ENCODE data around the gene TMCO2. TPM values are rescaled to one million over a fixed set of nuclear protein-coding genes. Genes with fewer than 3 reads are reported as not detected.

TMCO2 gene
- total RNA-seq, 2 donors from 2014 or later: not detected

GRCh38 chr1:40255231-40255630 lies 7.5 kb downstream of the TMCO2 start:
- intact Hi-C loops (cut with DNase I, micrococcal nuclease): no loop called here
- no peak for ATAC-seq
- DNase-seq: no peak

GRCh38 chr1:40256401-40257084 lies 8.8 kb downstream of the TMCO2 start:
- intact Hi-C loops (cut with DNase I, micrococcal nuclease): no loop called here
- ATAC-seq (no peak), DNase-seq (no peak)

GRCh38 chr1:40257313-40257687 lies 9.6 kb downstream of the TMCO2 start:
- ATAC-seq (peak; percentile 30), DNase-seq (no peak)
- intact Hi-C loops (cut with DNase I, micrococcal nuclease): no loop called here

GRCh38 chr1:40257688-40258444 lies 10.1 kb downstream of the TMCO2 start, which contains the start of gene ZMPSTE24:
Gene ZMPSTE24 (plus strand): TSS chr1:40258236. CDS start chr1:40258272, 36 bp downstream.
- peak; percentile 97 for ATAC-seq

GRCh38 chr1:40258445-40258769 lies 10.7 kb downstream of the TMCO2 start:
- DNase-seq: no peak
- peak; percentile 6 for ATAC-seq
- intact Hi-C loops (cut with DNase I, micrococcal nuclease): no loop called here

More at GRCh38 chr1:40257688-40258444, 10.1 kb downstream of the TMCO2 start, which contains the start of gene ZMPSTE24:
- peak; percentile 93 to 96 for DNase-seq
- intact Hi-C loops (cut with DNase I, micrococcal nuclease): no loop called here

GRCh38 chr1:40264354-40264781 lies 16.6 kb downstream of the TMCO2 start:
- ATAC-seq: no peak
- intact Hi-C loops (cut with DNase I, micrococcal nuclease): no loop called here
- no peak for DNase-seq

- DNase-seq (no peak), ATAC-seq (no peak)
- intact Hi-C loops (cut with DNase I, micrococcal nuclease): no loop called here
Observed at GRCh38 chr1:40265298-40265697, 17.6 kb downstream of the TMCO2 start.

GRCh38 chr1:40265919-40266318 lies 18.2 kb downstream of the TMCO2 start:
- DNase-seq (no peak), ATAC-seq (no peak)
- intact Hi-C loops (cut with DNase I, micrococcal nuclease): no loop called here

- no peak for ATAC-seq
Observed at GRCh38 chr1:40266786-40267535, 19.2 kb downstream of the TMCO2 start.

GRCh38 chr1:40267767-40268187 lies 20.0 kb downstream of the TMCO2 start:
- intact Hi-C loops (cut with DNase I, micrococcal nuclease): no loop called here
- DNase-seq (no peak), ATAC-seq (no peak)

More at GRCh38 chr1:40266786-40267535, 19.2 kb downstream of the TMCO2 start:
- no peak for DNase-seq
- intact Hi-C loops (cut with DNase I, micrococcal nuclease): no loop called here

- DNase-seq: no peak
- ATAC-seq: no peak
- intact Hi-C loops (cut with DNase I, micrococcal nuclease): no loop called here
Observed at GRCh38 chr1:40268211-40268610, 20.5 kb downstream of the TMCO2 start.

GRCh38 chr1:40270152-40270834 lies 22.6 kb downstream of the TMCO2 start:
- intact Hi-C loops (cut with DNase I, micrococcal nuclease): no loop called here
- no peak for DNase-seq
- ATAC-seq: no peak

GRCh38 chr1:40272653-40273213 lies 25.0 kb downstream of the TMCO2 start:
- DNase-seq: no peak
- intact Hi-C loops (cut with DNase I, micrococcal nuclease): no loop called here
- ATAC-seq: no peak

- DNase-seq: no peak
- ATAC-seq: no peak
- intact Hi-C loops (cut with DNase I, micrococcal nuclease): no loop called here
Observed at GRCh38 chr1:40273547-40274166, 25.9 kb downstream of the TMCO2 start.

- no peak for DNase-seq
- intact Hi-C loops (cut with DNase I, micrococcal nuclease): no loop called here
- no peak for ATAC-seq
Observed at GRCh38 chr1:40274331-40274730, 26.6 kb downstream of the TMCO2 start.

- ATAC-seq: no peak
- intact Hi-C loops (cut with DNase I, micrococcal nuclease): no loop called here
Observed at GRCh38 chr1:40276122-40276521, 28.4 kb downstream of the TMCO2 start.

GRCh38 chr1:40281853-40282252 lies 34.1 kb downstream of the TMCO2 start:
- ATAC-seq (peak; percentile 99), DNase-seq (no peak)
- intact Hi-C loops (cut with DNase I, micrococcal nuclease): no loop called here

More at GRCh38 chr1:40276122-40276521, 28.4 kb downstream of the TMCO2 start:
- DNase-seq: no peak

- DNase-seq: no peak
- intact Hi-C loops (cut with DNase I, micrococcal nuclease): no loop called here
- ATAC-seq: no peak
Observed at GRCh38 chr1:40291293-40291692, 43.6 kb downstream of the TMCO2 start.
